GM12878 (cell line): ENCODE results near the gene RALGPS2. TPM values are rescaled to one million over a fixed set of nuclear protein-coding genes. Genes with fewer than 3 reads are reported as not detected.

Experiments
- ATAC-seq: fragments of 200-7000 bp; cut with Tn5 transposase; 3 replicates; pipeline ENCODE4 v1.9.1; 2020; ENCODE audit warnings: mild to moderate bottlenecking, moderate library complexity
- BruUV-seq: library from RNA; stranded (reverse); fragments of 400-500 nt; replicated peaks from 2 replicates; lab custom pipeline; 2021; lab: Mats Ljungman, UMichigan
- CTCF ChIA-PET: fragments of 300-600 bp; sonication (Branson Sonifier 250); formaldehyde crosslinking; extraction: SDS; loops from one replicate; lab custom pipeline; 2021; ENCODE audit warnings: inconsistent platforms; lab: Yijun Ruan, JAX
- POLR2A ChIA-PET: fragments of 350-600 bp; formaldehyde crosslinking; extraction: SDS; loops from one replicate; lab custom pipeline; 2021; ENCODE audit warnings: inconsistent platforms; lab: Charles Lee
- RAD21 ChIA-PET: fragments of 300-600 bp; sonication (Branson Sonifier 250); formaldehyde crosslinking; loops from one replicate; lab custom pipeline; 2023; ENCODE audit warnings: antibody characterized with exemption; ENCODE audit not compliant: unreplicated experiment; lab: Charles Lee
- SMC1A ChIA-PET: fragments of 300-600 bp; sonication (Branson Sonifier 250); formaldehyde crosslinking; loops from one replicate; lab custom pipeline; 2023; ENCODE audit not compliant: unreplicated experiment, uncharacterized antibody; lab: Charles Lee
- DNase-seq: peaks from one replicate; pipeline ENCODE4 v3.0.0-alpha.2; 2011; ENCODE audit warnings: low read depth, low spot score
- FAIRE-seq: peaks from 3 replicates; lab custom pipeline; 2011; peaks lifted over from hg19 to GRCh38; lab: Jason Lieb, UNC
- H2AFZ ChIP-seq: 2 replicates; pipeline ENCODE4 v1.6.0; 2011; ENCODE audit warnings: low read depth, low read length, control low read depth; ENCODE audit not compliant: control insufficient read depth
- H3K27ac ChIP-seq: 2 replicates; pipeline ENCODE4 v1.5.1; 2011; ENCODE audit warnings: control low read depth; ENCODE audit not compliant: control insufficient read depth, insufficient read depth
- H3K27me3 ChIP-seq, 2 experiments: replicated peaks in 1 of 2; 2 replicates each; pipeline versions ENCODE4 v1.6.0 to v1.6.1; 2011; ENCODE audit warnings: low read length in 1 of 2; ENCODE audit not compliant: control insufficient read depth in 2 of 2, insufficient read depth in 2 of 2
- H3K36me3 ChIP-seq, 2 experiments: 2 replicates each; pipeline ENCODE4 v1.5.1; 2011; ENCODE audit warnings: low read length in 1 of 2; ENCODE audit not compliant: control insufficient read depth in 2 of 2, insufficient read depth in 2 of 2
- H3K4me1 ChIP-seq: 2 replicates; pipeline ENCODE4 v1.6.1; 2011; ENCODE audit warnings: mild to moderate bottlenecking, low read length, moderate library complexity, mixed read lengths; ENCODE audit not compliant: control insufficient read depth, insufficient read depth
- H3K4me2 ChIP-seq: 2 replicates; pipeline ENCODE4 v1.6.0; 2011; ENCODE audit warnings: control low read depth; ENCODE audit not compliant: control insufficient read depth, insufficient read depth
- H3K4me3 ChIP-seq: fragments of 200-600 bp; sonication (generic); 2 replicates; pipeline ENCODE4 v1.5.1; 2016
- H3K79me2 ChIP-seq: 2 replicates; pipeline ENCODE4 v1.6.0; 2011; ENCODE audit warnings: low read length; ENCODE audit not compliant: control insufficient read depth, insufficient read depth
- H3K9ac ChIP-seq: 2 replicates; pipeline ENCODE4 v1.8.0; 2011; ENCODE audit warnings: low read length, control low read depth, mixed read lengths; ENCODE audit not compliant: control insufficient read depth, insufficient read depth
- H3K9me3 ChIP-seq: replicated peaks from 3 replicates; pipeline ENCODE4 v1.5.1; 2011; ENCODE audit warnings: mild to moderate bottlenecking, low read length; ENCODE audit not compliant: control insufficient read depth, insufficient read depth
- H4K20me1 ChIP-seq: 2 replicates; pipeline ENCODE4 v1.6.0; 2011; ENCODE audit not compliant: control insufficient read depth, insufficient read depth
- CBFB ChIP-seq: IDR thresholded peaks from 2 replicates; pipeline ENCODE4 v1.6.1; 2016; ENCODE audit warnings: antibody characterized with exemption, low read depth
- HSF1 ChIP-seq: fragments of 150-350 bp; IDR thresholded peaks from 2 replicates; pipeline ENCODE4 v1.6.1; 2014; ENCODE audit warnings: mild to moderate bottlenecking, low read depth, low read length
- NFIC ChIP-seq: IDR thresholded peaks from 2 replicates; pipeline ENCODE4 v1.6.1; 2012; ENCODE audit warnings: low read depth, mild to moderate bottlenecking, inconsistent platforms, low read length, moderate library complexity
- NR2F1 ChIP-seq: fragments of 450-650 bp; conservative IDR thresholded peaks from 2 replicates; pipeline ENCODE4 v1.6.1; 2017; ENCODE audit warnings: mild to moderate bottlenecking
- POLR2AphosphoS5 ChIP-seq: IDR thresholded peaks from 2 replicates; pipeline ENCODE4 v1.6.1; 2011; ENCODE audit warnings: mild to moderate bottlenecking, low read length, inconsistent platforms
- RAD51 ChIP-seq: fragments of 450-650 bp; IDR thresholded peaks from 2 replicates; pipeline ENCODE4 v1.6.1; 2016; ENCODE audit warnings: moderate library complexity, mild to moderate bottlenecking, inconsistent platforms
- SPI1 ChIP-seq: IDR thresholded peaks from 2 replicates; pipeline ENCODE4 v1.6.1; 2011; ENCODE audit warnings: low read depth, mild to moderate bottlenecking, low read length, moderate library complexity, borderline replicate concordance; ENCODE audit not compliant: insufficient read depth
- SUZ12 ChIP-seq: fragments of 200-600 bp; sonication (generic); IDR thresholded peaks from one replicate; pipeline ENCODE4 v1.6.1; 2018; ENCODE audit warnings: antibody characterized with exemption, mild to moderate bottlenecking; ENCODE audit not compliant: unreplicated experiment
- USF2 ChIP-seq: IDR thresholded peaks from 2 replicates; pipeline ENCODE4 v1.6.1; 2011; ENCODE audit warnings: low read depth, low read length, improper control_type of control experiment, borderline replicate concordance
- YY1 ChIP-seq: IDR thresholded peaks from 2 replicates; pipeline ENCODE4 v1.6.1; 2011; ENCODE audit warnings: low read depth, mild to moderate bottlenecking, low read length
- ZBTB11 ChIP-seq: fragments of 450-650 bp; formaldehyde crosslinking; IDR thresholded peaks from 2 replicates; pipeline ENCODE4 v1.5.0; 2022; ENCODE audit warnings: mild to moderate bottlenecking, missing genetic modification characterization
- WGBS: methylation state at CpG from one replicate; pipeline ENCODE4 v1.1.6; 2016; ENCODE audit warnings: low lambda C conversion rate; ENCODE audit not compliant: insufficient replicate concordance, insufficient coverage; ENCODE audit errors: missing lambda C conversion rate; 5-methylcytosine and 5-hydroxymethylcytosine counted together
- in situ Hi-C: fragments of 300-500 bp; cut with MboI; formaldehyde crosslinking; loops from 9 replicates; pipeline ENCODE4 v1.14.3; 2018; ENCODE audit warnings: mixed read lengths
- intact Hi-C: fragments of 100-400 bp; cut with micrococcal nuclease; formaldehyde crosslinking; loops from one replicate; pipeline ENCODE4 v1.14.2; 2022; ENCODE audit not compliant: unreplicated experiment
- polyA plus RNA-seq, 11 experiments: library from polyadenylated mRNA; depleted of rRNA in 4 of 11; unstranded in 6 of 11; stranded (reverse) in 5 of 11; fragments of >200 nt; fragmentation: Nextera tagmentation in 4 of 11; fragmentation: Illumina TruSeq in 1 of 11; extraction: Ambion mirVana in 4 of 11; extraction: Trizol in 1 of 11; gene quantifications; 1 replicate in 1 of 11; 2 replicates in 10 of 11; pipeline versions ENCODE4 v1.2.1 to v1.2.3, GENCODE V29; 2011 to 2016; ENCODE audit warnings: inconsistent platforms in 2 of 11, missing spikeins in 2 of 11, low read depth in 1 of 11
- total RNA-seq, 4 experiments: library from RNA; depleted of rRNA in 3 of 4; stranded (reverse); fragments of >200 nt in 3 of 4; fragmentation: Illumina TruSeq in 1 of 4; extraction: Trizol in 1 of 4; gene quantifications; 2 replicates each; pipeline versions ENCODE4 v1.2.1 to v1.2.3, GENCODE V29; 2013 to 2021

RALGPS2 gene
- total and polyA plus RNA-seq, 10 of the 15 experiments (the other 5 are each of a cell fraction or from before 2014, with no cell fraction given): 0.08 to 3.7 (median 0.50) TPM

GRCh38 chr1:178776553-178776952, 51.5 kb downstream of the RALGPS2 start (continued):
- TF ChIP-seq HSF1 (no peak), RAD51 (no peak)

GRCh38 chr1:178781533-178782330, 56.7 kb downstream of the RALGPS2 start:
- CTCF ChIA-PET: interaction anchor here (0.6 to 4.1 kb wide), 4 partner anchors 7 to 221 kb away, joined by 3 to 16 read pairs (median 8); no protein-coding TSS in a partner anchor
- no peak for DNase-seq
- H3K4me2 ChIP-seq: no peak overlapping the region
- H3K9me3 ChIP-seq: no peaks in the 10 kb centered on the region
- no peak overlapping the region for H2AFZ ChIP-seq
- WGBS: 94% methylated on average over 2 of the region's 2 CpGs
- no peak for TF ChIP-seq NR2F1
- no peak for TF ChIP-seq NFIC
- TF ChIP-seq SUZ12: no peak
- no peak for TF ChIP-seq CBFB
- TF ChIP-seq ZBTB11 (CRISPR knock-in tag): no peak
- TF ChIP-seq SPI1: no peak
- no peak for TF ChIP-seq USF2
- TF ChIP-seq YY1: no peak
- TF ChIP-seq POLR2AphosphoS5: no peak
- TF ChIP-seq, all 136 proteins: peak for 0
- Histone ChIP-seq H3K27ac (no peak overlapping the region), H4K20me1 (no peaks in the 10 kb centered on the region), H3K9ac (no peak overlapping the region), H3K79me2 (no peaks in the 10 kb centered on the region), H3K4me3 (no peak overlapping the region), H3K4me1 (no peaks in the 10 kb centered on the region), H3K27me3 (no peaks in the 10 kb centered on the region), H3K36me3 (no peaks in the 10 kb centered on the region)
- in situ Hi-C loops (no loop called here), intact Hi-C loops (no loop called here)
- FAIRE-seq (no peak), ATAC-seq (no peak)
- ChIA-PET POLR2A (interaction anchor here (0.6 kb wide), 1 partner anchor 55 kb away, joined by 4 read pairs; no protein-coding TSS in a partner anchor), SMC1A (interaction anchor here (0.9 kb wide), 1 partner anchor 218 kb away, joined by 3 read pairs; no protein-coding TSS in a partner anchor), RAD21 (no interaction called here)
- no TSS peak for BruUV-seq
